Endothelial cell of umbilical vein (primary cell): ENCODE results near the gene CDC14B. TPM values are rescaled to one million over a fixed set of nuclear protein-coding genes. Genes with fewer than 3 reads are reported as not detected.

Experiments used
- BruUV-seq: library from RNA; stranded (reverse); fragments of 400-500 nt; replicated peaks from 2 replicates; lab custom pipeline; 2021; lab: Mats Ljungman, UMichigan
- CTCF ChIA-PET: fragments of 300-600, 350-600 bp; sonication (Branson Sonifier 250); formaldehyde crosslinking; loops from one replicate; lab custom pipeline; 2021; ENCODE audit warnings: antibody characterized with exemption, inconsistent platforms; lab: Charles Lee
- POLR2A ChIA-PET: fragments of 300-600, 350-600 bp; sonication (Branson Sonifier 250); formaldehyde crosslinking; loops from one replicate; lab custom pipeline; 2021; ENCODE audit warnings: antibody characterized with exemption, inconsistent platforms; lab: Charles Lee
- DNase-seq: peaks from one replicate; pipeline ENCODE4 v3.0.0-alpha.2; 2011; ENCODE audit warnings: low read depth, low spot score
- FAIRE-seq: peaks from 2 replicates; lab custom pipeline; 2011; peaks lifted over from hg19 to GRCh38; lab: Jason Lieb, UNC
- H2AFZ ChIP-seq: 2 replicates; pipeline ENCODE4 v1.6.0; 2012; ENCODE audit warnings: low read depth, low read length, control low read depth, inconsistent platforms
- H3K27ac ChIP-seq: 2 replicates; pipeline ENCODE4 v1.5.1; 2011; ENCODE audit warnings: low read depth, mild to moderate bottlenecking, control low read depth, low read length, moderate library complexity; ENCODE audit not compliant: insufficient read depth
- H3K27me3 ChIP-seq, 2 experiments: 2 replicates each; pipeline versions ENCODE4 v1.6.0 to v1.6.1; 2011; ENCODE audit warnings: low read length in 2 of 2, mixed read lengths in 1 of 2; ENCODE audit not compliant: control insufficient read depth in 2 of 2, insufficient read depth in 2 of 2
- H3K36me3 ChIP-seq, 2 experiments: 2 replicates in 1 of 2; 3 replicates in 1 of 2; pipeline ENCODE4 v1.5.1; 2011; ENCODE audit warnings: low read length in 2 of 2, mild to moderate bottlenecking in 1 of 2, moderate library complexity in 1 of 2; ENCODE audit not compliant: control insufficient read depth in 2 of 2, insufficient read depth in 2 of 2; ENCODE audit errors: extremely low read depth in 1 of 2
- H3K4me1 ChIP-seq: 3 replicates; pipeline ENCODE4 v1.5.1; 2011; ENCODE audit warnings: mild to moderate bottlenecking, low read length; ENCODE audit not compliant: control insufficient read depth, insufficient read depth; ENCODE audit errors: extremely low read depth
- H3K4me2 ChIP-seq: 2 replicates; pipeline ENCODE4 v1.6.1; 2011; ENCODE audit warnings: low read length, control low read depth, mixed read lengths; ENCODE audit not compliant: insufficient read depth
- H3K4me3 ChIP-seq, 3 experiments: fragments of 200-600 bp in 1 of 3; sonication (generic), shearing (Covaris generic) in 1 of 3; replicated peaks in 1 of 3; 2 replicates each; pipeline ENCODE4 v1.5.1; 2011 to 2016; ENCODE audit warnings: control low read depth in 3 of 3, low read length in 3 of 3, mild to moderate bottlenecking in 2 of 3, inconsistent platforms in 1 of 3, low read depth in 1 of 3, moderate library complexity in 1 of 3; ENCODE audit not compliant: insufficient read depth in 1 of 3
- H3K79me2 ChIP-seq: 2 replicates; pipeline ENCODE4 v1.6.0; 2012; ENCODE audit warnings: low read length, inconsistent platforms; ENCODE audit not compliant: control insufficient read depth, insufficient read depth
- H3K9ac ChIP-seq: replicated peaks from 2 replicates; pipeline ENCODE3; 2011; ENCODE audit warnings: low read length, control low read depth; ENCODE audit not compliant: insufficient read depth; ENCODE audit errors: extremely low read depth
- H3K9me1 ChIP-seq: replicated peaks from 3 replicates; pipeline ENCODE4 v1.6.0; 2011; ENCODE audit warnings: mild to moderate bottlenecking, low read length; ENCODE audit not compliant: control insufficient read depth, insufficient read depth; ENCODE audit errors: extremely low read depth
- H3K9me3 ChIP-seq: replicated peaks from 2 replicates; pipeline ENCODE4 v1.5.1; 2012; ENCODE audit warnings: low read length, inconsistent platforms; ENCODE audit not compliant: control insufficient read depth, insufficient read depth
- H4K20me1 ChIP-seq: replicated peaks from 2 replicates; pipeline ENCODE3; 2011; ENCODE audit warnings: mild to moderate bottlenecking, low read length; ENCODE audit not compliant: control insufficient read depth, insufficient read depth; ENCODE audit errors: extremely low read depth
- EZH2 ChIP-seq: IDR thresholded peaks from 2 replicates; pipeline ENCODE4 v1.6.1; 2012; ENCODE audit warnings: borderline replicate concordance, low read depth, mild to moderate bottlenecking, moderate library complexity, low read length, inconsistent platforms; ENCODE audit not compliant: severe bottlenecking
- FOS ChIP-seq: IDR thresholded peaks from 2 replicates; pipeline ENCODE4 v1.6.1; 2011; ENCODE audit warnings: mild to moderate bottlenecking, low read length, moderate library complexity, borderline replicate concordance; ENCODE audit not compliant: insufficient read depth
- GATA2 ChIP-seq: IDR thresholded peaks from 2 replicates; pipeline ENCODE4 v1.7.0; 2011; ENCODE audit warnings: low read depth, mild to moderate bottlenecking, moderate library complexity, mixed read lengths, low read length; ENCODE audit not compliant: insufficient read length, insufficient read depth
- JUN ChIP-seq: IDR thresholded peaks from 2 replicates; pipeline ENCODE4 v1.6.1; 2011; ENCODE audit warnings: borderline replicate concordance, low read depth; ENCODE audit not compliant: insufficient read length, insufficient read depth
- MYC ChIP-seq: IDR thresholded peaks from one replicate; pipeline ENCODE4 v1.6.1; 2011; ENCODE audit warnings: mild to moderate bottlenecking, low read depth, low read length
- POLR2A ChIP-seq: IDR thresholded peaks from 2 replicates; pipeline ENCODE4 v1.6.1; 2012; ENCODE audit warnings: low read depth, mild to moderate bottlenecking, control low read depth, low read length
- POLR2AphosphoS5 ChIP-seq: IDR thresholded peaks from 2 replicates; pipeline ENCODE4 v1.6.1; 2012; ENCODE audit warnings: low read depth, mild to moderate bottlenecking, control low read depth, low read length, moderate library complexity; ENCODE audit not compliant: insufficient read depth
- dilution Hi-C: fragments of 300-500 bp; cut with MboI; formaldehyde crosslinking; loops from one replicate; pipeline ENCODE4 v1.15.0; 2019; ENCODE audit warnings: low sequenced_read_pairs; ENCODE audit not compliant: extremely low pct_ligation_motif_present
- intact Hi-C: fragments of 100-400 bp; cut with micrococcal nuclease; formaldehyde crosslinking; loops from one replicate; pipeline ENCODE4 v1.10.0; 2022
- polyA plus RNA-seq, 4 experiments: library from polyadenylated mRNA; depleted of rRNA in 3 of 4; stranded (reverse) in 3 of 4; unstranded in 1 of 4; fragments of >200 nt; gene quantifications; 2 replicates each; pipeline versions ENCODE4 v1.2.1 to v1.2.3, GENCODE V29; 2011 to 2012; ENCODE audit warnings: missing spikeins in 1 of 4
- total RNA-seq: library from RNA; stranded (reverse); gene quantifications from 2 replicates; pipeline ENCODE4 v1.2.3, GENCODE V29; 2021
- TF ChIP-seq, protein P1 (sequence below), 2 donors: IDR thresholded peaks; 1 replicate in 1 of 2; 2 replicates in 1 of 2; pipeline ENCODE4 v1.5.1; 2011; ENCODE audit warnings: low read length in 2 of 2, mild to moderate bottlenecking in 2 of 2, moderate library complexity in 2 of 2, control low read depth in 1 of 2, inconsistent platforms in 1 of 2, low read depth in 1 of 2; ENCODE audit not compliant: insufficient read depth in 1 of 2; ENCODE audit errors: extremely low read depth in 1 of 2
- TF ChIP-seq, protein P2 (sequence below): IDR thresholded peaks from 2 replicates; pipeline ENCODE4 v1.6.1; 2011; ENCODE audit not compliant: insufficient read depth, insufficient read length

The CDC14B gene
- total and polyA plus RNA-seq, 2 donors (not counting 3 experiments of a cell fraction or from before 2014, with no cell fraction given) = 0.39 to 0.93 TPM

DNA sequence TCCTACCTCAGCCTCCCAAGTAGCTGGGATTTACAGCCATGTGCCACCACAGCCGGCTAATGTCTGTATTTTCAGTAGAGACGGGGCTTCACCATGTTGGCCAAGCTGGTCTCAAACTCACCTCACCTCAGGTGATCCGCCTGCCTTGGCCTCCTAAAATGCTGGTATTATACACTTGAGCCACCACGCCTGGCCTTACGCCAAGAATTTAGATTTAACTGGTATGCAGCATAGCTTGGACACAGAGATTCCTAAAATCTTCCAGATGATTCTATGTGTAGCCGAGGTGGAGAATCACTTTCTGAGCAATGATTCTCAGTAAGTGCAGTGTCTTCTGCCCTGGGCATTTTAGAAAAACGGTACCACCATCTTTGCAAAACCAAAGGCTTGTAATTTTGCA is 95.6 kb downstream of the CDC14B start:
- no peak overlapping the region for H2AFZ ChIP-seq
- H3K9me3 ChIP-seq = no peaks in the 10 kb centered on the region
- no peak for DNase-seq
- no peak overlapping the region for H3K4me3 ChIP-seq
- H3K79me2 ChIP-seq = no peaks in the 10 kb centered on the region
- H3K27ac ChIP-seq = no peak overlapping the region
- no peaks in the 10 kb centered on the region for H3K9me1 ChIP-seq
- H4K20me1 ChIP-seq = no peaks in the 10 kb centered on the region
- TF ChIP-seq FOS = no peak
- no peak for TF ChIP-seq GATA2
- TF ChIP-seq JUN = no peak
- TF ChIP-seq POLR2AphosphoS5 = no peak
- TF ChIP-seq EZH2 = no peak
- no peak for TF ChIP-seq MYC
- no peak for TF ChIP-seq POLR2A
- TF ChIP-seq, protein P1, sequence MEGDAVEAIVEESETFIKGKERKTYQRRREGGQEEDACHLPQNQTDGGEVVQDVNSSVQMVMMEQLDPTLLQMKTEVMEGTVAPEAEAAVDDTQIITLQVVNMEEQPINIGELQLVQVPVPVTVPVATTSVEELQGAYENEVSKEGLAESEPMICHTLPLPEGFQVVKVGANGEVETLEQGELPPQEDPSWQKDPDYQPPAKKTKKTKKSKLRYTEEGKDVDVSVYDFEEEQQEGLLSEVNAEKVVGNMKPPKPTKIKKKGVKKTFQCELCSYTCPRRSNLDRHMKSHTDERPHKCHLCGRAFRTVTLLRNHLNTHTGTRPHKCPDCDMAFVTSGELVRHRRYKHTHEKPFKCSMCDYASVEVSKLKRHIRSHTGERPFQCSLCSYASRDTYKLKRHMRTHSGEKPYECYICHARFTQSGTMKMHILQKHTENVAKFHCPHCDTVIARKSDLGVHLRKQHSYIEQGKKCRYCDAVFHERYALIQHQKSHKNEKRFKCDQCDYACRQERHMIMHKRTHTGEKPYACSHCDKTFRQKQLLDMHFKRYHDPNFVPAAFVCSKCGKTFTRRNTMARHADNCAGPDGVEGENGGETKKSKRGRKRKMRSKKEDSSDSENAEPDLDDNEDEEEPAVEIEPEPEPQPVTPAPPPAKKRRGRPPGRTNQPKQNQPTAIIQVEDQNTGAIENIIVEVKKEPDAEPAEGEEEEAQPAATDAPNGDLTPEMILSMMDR (IDR thresholded peaks at IDR 0.05; ENCODE audit: extremely low read depth in 1 of 2, insufficient read depth in 1 of 2, low read depth in 1 of 2, low read length in 2 of 2) = no peak
- TF ChIP-seq, protein P2, sequence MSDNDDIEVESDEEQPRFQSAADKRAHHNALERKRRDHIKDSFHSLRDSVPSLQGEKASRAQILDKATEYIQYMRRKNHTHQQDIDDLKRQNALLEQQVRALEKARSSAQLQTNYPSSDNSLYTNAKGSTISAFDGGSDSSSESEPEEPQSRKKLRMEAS = no peak
- H3K36me3 ChIP-seq = no peaks in the 10 kb centered on the region
- intact Hi-C loops = no loop called here
- FAIRE-seq = no peak
- BruUV-seq = no TSS peak
- CTCF ChIA-PET = no interaction called here
- no peak overlapping the region for H3K4me2 ChIP-seq
- no peaks in the 10 kb centered on the region for H3K4me1 ChIP-seq
- dilution Hi-C loops = no loop called here
- H3K9ac ChIP-seq = no peak overlapping the region
- H3K27me3 ChIP-seq = peaks cover 0 to 2% of the 10 kb centered on the region in 2 experiments
- POLR2A ChIA-PET = no interaction called here
